GM21528 (cell line): ENCODE data around the gene WIF1.

Source experiments
- ATAC-seq: cut with Tn5 transposase; IDR thresholded peaks from one replicate; pipeline ENCODE4 v1.9.1; 2021; ENCODE audit warnings: mild to moderate bottlenecking, moderate library complexity; ENCODE audit not compliant: unreplicated experiment, low FRiP score

The WIF1 gene

DNA sequence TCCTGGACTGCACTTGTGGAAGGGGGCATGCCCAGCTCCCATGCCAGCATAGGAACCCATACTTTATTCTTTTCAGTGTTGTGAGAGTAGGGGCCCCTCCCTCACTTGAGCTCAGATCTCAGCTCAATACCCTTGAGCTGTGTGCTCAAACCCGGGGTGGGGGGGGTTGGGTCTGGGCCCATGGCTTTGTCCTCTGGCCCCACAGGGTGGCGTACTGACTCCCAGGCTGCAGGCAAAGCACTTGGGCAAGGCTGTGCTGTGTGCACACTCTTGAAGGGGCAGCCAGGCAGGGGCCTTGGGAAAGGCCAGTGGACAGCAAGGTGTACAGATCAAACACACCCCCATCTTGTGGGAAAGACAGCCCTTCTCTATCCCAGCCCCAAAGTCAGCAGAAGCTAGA, 81.8 kb downstream of the WIF1 start:
- ATAC-seq: no peak

DNA sequence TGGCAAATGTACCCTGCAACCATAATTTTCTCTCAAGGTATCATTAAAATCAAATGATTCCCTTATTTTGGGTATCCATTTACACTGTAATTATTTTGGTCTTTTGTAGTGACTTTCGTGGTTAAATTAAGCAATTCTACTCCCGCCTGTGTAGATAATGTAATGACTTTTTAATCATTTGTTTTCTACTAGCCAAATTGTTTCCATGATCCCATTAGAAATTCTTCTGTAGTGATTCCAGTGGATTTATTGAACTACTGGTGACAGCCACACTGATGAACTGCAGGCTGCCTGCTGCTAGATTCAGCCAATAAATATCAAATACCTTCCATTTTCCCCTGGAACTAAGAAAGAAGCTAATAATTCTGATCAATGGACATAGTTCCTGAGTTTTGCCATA, 96.0 kb downstream of the WIF1 start:
- no peak for ATAC-seq

- no peak for ATAC-seq
Measured at GRCh38 chr12:65023485-65023884, 97.6 kb downstream of the WIF1 start.

DNA sequence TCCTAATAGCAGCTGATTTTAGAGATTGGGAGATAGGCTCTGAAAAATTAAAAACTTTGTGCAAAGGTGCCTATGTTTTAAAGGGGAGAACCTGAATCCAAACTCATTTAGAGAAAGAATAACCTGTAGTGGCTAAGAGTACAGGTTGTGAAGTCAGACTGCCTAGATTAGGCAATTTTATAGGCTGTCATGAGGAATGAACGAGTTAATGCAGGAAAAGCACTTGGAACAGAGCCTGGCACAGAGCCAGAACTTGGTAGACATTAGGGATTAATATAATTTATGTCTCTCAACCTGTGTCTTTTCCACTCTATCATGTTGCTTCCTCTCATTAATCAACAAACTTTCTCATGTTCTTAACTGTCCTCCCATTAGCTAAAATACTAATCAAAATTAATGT, 98.1 kb downstream of the WIF1 start:
- ATAC-seq: no peak

GRCh38 chr12:65022421-65022820, 98.7 kb downstream of the WIF1 start:
- ATAC-seq: no peak

DNA sequence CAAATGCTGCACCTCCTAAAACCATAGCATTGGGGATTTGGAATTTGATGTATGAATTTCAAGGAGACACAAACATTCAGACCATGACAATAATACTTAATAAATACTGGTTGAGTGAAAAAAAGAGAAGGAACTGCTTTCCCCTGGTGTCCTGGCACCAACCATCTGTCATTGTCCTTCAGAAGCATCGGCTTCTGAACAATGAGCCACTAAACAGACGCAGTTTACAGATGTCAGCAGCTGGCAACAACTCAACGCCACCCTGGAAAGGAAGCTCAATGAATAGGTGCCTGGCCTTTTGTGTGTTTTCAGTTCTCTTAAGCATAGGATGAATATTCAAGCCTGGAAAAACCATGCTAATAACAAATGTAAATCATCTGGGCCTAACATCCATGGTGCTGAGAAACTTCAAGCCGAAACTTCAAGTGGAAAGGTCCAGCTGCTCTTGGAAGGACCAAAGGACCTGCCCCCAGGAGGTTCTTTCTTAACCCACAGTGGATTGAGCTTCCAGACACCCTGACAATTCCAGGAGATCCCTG, 101.3 kb downstream of the WIF1 start:
- ATAC-seq: no peak

- no peak for ATAC-seq
Measured at GRCh38 chr12:65016881-65017650, 104.0 kb downstream of the WIF1 start.

- no peak for ATAC-seq
Measured at GRCh38 chr12:65015850-65016249, 105.3 kb downstream of the WIF1 start.

GRCh38 chr12:65014504-65015271, 106.4 kb downstream of the WIF1 start:
- ATAC-seq: no peak

DNA sequence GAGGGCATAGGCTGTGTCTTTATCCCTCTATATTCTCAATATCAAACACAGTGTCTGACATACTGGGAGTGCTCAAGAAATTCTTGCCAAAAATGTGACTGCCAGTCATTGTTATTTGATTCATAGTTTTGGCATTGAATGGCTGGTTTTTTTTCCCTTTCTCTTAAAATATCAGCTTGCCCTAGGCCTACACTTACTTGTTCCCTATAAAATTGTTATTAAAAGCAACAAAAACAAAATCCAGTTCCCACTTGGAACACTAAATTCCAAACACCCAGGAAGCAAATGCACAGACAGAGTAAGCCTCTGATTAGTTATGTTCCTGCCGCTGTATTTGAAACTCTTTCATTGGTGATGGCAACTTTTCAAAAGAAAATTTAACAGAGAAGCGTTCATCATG, 110.7 kb downstream of the WIF1 start:
- no peak for ATAC-seq

DNA sequence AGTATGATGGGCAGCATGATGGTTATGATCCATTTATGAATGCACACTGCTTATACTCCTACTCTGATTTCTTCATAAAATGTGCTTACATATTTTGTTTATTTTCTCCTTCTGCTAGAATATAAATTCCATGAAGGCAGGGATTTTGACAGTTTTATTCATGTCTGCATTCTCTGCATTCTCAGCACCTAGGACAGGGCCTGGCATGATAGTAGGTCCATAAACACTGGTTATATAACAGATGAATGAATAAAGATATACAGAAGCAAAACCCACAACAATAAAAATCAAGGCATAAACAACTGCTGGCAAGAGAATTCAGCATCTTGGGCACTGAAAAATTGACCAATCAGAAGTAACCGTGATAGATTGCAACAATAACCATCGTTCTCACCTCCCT, 115.4 kb downstream of the WIF1 start:
- ATAC-seq: no peak

DNA sequence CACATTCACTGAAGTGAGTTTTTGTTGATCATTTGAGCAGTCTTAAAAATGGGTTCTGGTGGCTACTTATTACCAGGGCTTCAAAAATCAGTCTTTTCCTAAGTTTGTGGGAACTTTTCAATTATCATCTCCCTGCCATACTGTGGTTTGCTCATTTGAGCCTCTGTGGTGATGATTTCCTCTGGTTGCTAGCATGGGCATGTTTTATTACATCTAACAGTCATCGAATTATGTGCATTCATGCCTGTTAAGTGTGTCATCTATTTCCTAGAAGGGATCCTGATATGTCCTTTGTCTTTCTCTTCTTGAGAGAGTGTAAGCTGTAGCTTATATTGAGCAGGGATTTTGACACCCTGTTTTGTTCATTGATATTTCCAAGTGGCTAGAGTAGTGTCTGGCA, 116.8 kb downstream of the WIF1 start:
- no peak for ATAC-seq
